ENCODE results near the gene CENPT. TPM values are rescaled to one million over a fixed set of nuclear protein-coding genes. Genes with fewer than 3 reads are reported as not detected.

CENPT gene
- total and polyA plus RNA-seq, 2 of the 13 experiments (the other 11 are each of a cell fraction or from before 2014, with no cell fraction given) = 40.9 to 43.3 TPM

DNA sequence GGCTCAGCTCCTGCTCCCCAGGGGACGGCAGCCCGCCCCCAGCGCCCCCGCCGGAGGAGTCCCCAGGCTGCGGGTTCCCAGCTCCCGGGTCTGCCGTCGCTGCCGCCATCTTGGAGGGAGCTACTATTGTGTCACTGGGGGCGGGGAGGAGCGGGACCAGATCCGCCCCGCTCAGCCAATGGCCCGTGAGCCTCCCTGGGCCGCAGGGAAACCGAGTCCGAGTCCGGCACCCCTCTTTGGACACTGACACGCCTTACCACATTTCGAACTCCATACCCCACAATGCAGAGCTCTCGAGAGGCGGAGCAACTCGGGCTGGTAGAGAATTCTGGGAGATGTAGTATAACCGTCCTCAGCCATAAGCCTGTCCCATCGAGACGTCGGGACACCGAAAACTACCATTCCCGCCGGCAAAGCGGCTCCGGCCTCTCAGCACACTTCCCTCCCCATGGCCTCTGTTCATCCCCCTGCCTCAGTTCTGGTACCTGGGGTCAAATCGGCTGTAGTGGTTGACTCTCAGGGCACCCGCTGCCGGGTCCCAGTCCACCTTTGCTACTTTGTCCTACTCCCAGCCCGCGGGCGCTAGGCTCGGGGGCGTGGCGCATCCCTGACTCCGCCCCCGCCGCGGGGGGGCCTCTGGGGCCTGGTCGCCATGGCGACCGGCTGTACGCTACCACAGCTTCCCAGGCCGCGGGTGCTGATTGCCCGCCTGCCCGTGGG, 40.9 kb downstream of the CENPT start, which contains the start of the genes RANBP10 and TSNAXIP1 (continued):
- TF ChIP-seq, protein P1, sequence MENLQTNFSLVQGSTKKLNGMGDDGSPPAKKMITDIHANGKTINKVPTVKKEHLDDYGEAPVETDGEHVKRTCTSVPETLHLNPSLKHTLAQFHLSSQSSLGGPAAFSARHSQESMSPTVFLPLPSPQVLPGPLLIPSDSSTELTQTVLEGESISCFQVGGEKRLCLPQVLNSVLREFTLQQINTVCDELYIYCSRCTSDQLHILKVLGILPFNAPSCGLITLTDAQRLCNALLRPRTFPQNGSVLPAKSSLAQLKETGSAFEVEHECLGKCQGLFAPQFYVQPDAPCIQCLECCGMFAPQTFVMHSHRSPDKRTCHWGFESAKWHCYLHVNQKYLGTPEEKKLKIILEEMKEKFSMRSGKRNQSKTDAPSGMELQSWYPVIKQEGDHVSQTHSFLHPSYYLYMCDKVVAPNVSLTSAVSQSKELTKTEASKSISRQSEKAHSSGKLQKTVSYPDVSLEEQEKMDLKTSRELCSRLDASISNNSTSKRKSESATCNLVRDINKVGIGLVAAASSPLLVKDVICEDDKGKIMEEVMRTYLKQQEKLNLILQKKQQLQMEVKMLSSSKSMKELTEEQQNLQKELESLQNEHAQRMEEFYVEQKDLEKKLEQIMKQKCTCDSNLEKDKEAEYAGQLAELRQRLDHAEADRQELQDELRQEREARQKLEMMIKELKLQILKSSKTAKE (CRISPR knock-in tag; IDR thresholded peaks at IDR 0.05; ENCODE audit: borderline replicate concordance) = no peak
- no peak for TF ChIP-seq SNAI1 (CRISPR knock-in tag; IDR thresholded peaks at IDR 0.05; ENCODE audit: borderline replicate concordance)
- TF ChIP-seq, protein P2, sequence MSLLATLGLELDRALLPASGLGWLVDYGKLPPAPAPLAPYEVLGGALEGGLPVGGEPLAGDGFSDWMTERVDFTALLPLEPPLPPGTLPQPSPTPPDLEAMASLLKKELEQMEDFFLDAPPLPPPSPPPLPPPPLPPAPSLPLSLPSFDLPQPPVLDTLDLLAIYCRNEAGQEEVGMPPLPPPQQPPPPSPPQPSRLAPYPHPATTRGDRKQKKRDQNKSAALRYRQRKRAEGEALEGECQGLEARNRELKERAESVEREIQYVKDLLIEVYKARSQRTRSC (CRISPR knock-in tag; IDR thresholded peaks at IDR 0.05; ENCODE audit: low read depth) = no peak
- TF ChIP-seq, protein P3, sequence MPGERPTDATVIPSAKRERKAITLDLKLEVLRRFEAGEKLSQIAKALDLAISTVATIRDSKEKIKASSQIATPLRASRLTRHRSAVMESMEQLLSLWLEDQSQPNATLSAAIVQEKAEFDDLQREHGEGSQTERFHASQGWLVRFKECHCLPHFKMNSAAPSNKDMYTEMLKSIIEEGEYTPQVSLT (CRISPR knock-in tag; IDR thresholded peaks at IDR 0.05; ENCODE audit: borderline replicate concordance, low read depth) = no peak
- TF ChIP-seq GABPB1 (CRISPR knock-in tag; IDR thresholded peaks at IDR 0.05) = peak; percentile 94
- TF ChIP-seq MEIS2 (CRISPR knock-in tag; IDR thresholded peaks at IDR 0.05) = peak; percentile 27
- TF ChIP-seq ZBTB8A (CRISPR knock-in tag; IDR thresholded peaks at IDR 0.05; ENCODE audit: borderline replicate concordance, low read depth) = 0 out of 2 replicates have a peak, but pooled peaks have one; percentile 38
- TF ChIP-seq SUZ12 (IDR thresholded peaks at IDR 0.05; ENCODE audit: low read depth, low read length) = peak; percentile 99
- TF ChIP-seq SYNCRIP (IDR thresholded peaks at IDR 0.05; ENCODE audit: insufficient read depth, low read depth, low read length) = no peak
- no peak for TF ChIP-seq HMG20A (CRISPR knock-in tag; IDR thresholded peaks at IDR 0.05; ENCODE audit: borderline replicate concordance)
- no peak for TF ChIP-seq ZNF468 (CRISPR knock-in tag; IDR thresholded peaks at IDR 0.05)
- TF ChIP-seq FOXK2 (IDR thresholded peaks at IDR 0.05) = no peak
- no peak for TF ChIP-seq SNRNP70 (IDR thresholded peaks at IDR 0.05; ENCODE audit: low read depth, low read length)
- no peak; the same call in 1 of the 2 replicates for TF ChIP-seq NFKBIZ (CRISPR knock-in tag; IDR thresholded peaks at IDR 0.05)
- TF ChIP-seq ZNF891 (CRISPR knock-in tag; IDR thresholded peaks at IDR 0.05) = no peak; the same call in 1 of the 2 replicates
- TF ChIP-seq MED13 (CRISPR knock-in tag; IDR thresholded peaks at IDR 0.05) = no peak
- TF ChIP-seq, protein P4, sequence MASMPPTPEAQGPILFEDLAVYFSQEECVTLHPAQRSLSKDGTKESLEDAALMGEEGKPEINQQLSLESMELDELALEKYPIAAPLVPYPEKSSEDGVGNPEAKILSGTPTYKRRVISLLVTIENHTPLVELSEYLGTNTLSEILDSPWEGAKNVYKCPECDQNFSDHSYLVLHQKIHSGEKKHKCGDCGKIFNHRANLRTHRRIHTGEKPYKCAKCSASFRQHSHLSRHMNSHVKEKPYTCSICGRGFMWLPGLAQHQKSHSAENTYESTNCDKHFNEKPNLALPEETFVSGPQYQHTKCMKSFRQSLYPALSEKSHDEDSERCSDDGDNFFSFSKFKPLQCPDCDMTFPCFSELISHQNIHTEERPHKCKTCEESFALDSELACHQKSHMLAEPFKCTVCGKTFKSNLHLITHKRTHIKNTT (CRISPR knock-in tag; IDR thresholded peaks at IDR 0.05) = peak; percentile 90
- TF ChIP-seq, protein P5, sequence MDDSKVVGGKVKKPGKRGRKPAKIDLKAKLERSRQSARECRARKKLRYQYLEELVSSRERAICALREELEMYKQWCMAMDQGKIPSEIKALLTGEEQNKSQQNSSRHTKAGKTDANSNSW (CRISPR knock-in tag; IDR thresholded peaks at IDR 0.05; ENCODE audit: borderline replicate concordance) = no peak
- TF ChIP-seq ADNP (CRISPR knock-in tag; IDR thresholded peaks at IDR 0.05) = no peak
- TF ChIP-seq BRD4 (CRISPR knock-in tag; IDR thresholded peaks at IDR 0.05) = peak; percentile 40; the same call in 1 of the 2 replicates
- TF ChIP-seq RFXANK (CRISPR knock-in tag; IDR thresholded peaks at IDR 0.05) = no peak
- 0 out of 2 replicates have a peak, but pooled peaks have one; percentile 37 for TF ChIP-seq ZNF768 (CRISPR knock-in tag; IDR thresholded peaks at IDR 0.05)
- no peak for TF ChIP-seq MTF2 (CRISPR knock-in tag; IDR thresholded peaks at IDR 0.05; ENCODE audit: borderline replicate concordance)
- TF ChIP-seq KLF12 (CRISPR knock-in tag; IDR thresholded peaks at IDR 0.05; ENCODE audit: borderline replicate concordance) = no peak; the same call in 1 of the 2 replicates
- TF ChIP-seq ZFP37 (CRISPR knock-in tag; IDR thresholded peaks at IDR 0.05; ENCODE audit: borderline replicate concordance) = no peak; the same call in 1 of the 2 replicates
- TF ChIP-seq CBX1 (IDR thresholded peaks at IDR 0.05; ENCODE audit: low read depth) = no peak
- TF ChIP-seq IKZF1 (IDR thresholded peaks at IDR 0.05) = no peak
- TF ChIP-seq CBX5 (CRISPR knock-in tag; IDR thresholded peaks at IDR 0.05; ENCODE audit: borderline replicate concordance) = no peak; the same call in 1 of the 2 replicates
